NT2/D1 (cell line): ENCODE measurements around the gene ABCC8.

Source experiments
- DNase-seq: peaks from one replicate; pipeline ENCODE4 v3.0.0-alpha.2; 2011; ENCODE audit warnings: low read depth, low spot score
- H3K27me3 ChIP-seq: 2 replicates; pipeline ENCODE4 v1.6.0; 2011; ENCODE audit warnings: mild to moderate bottlenecking; ENCODE audit not compliant: insufficient read length, insufficient read depth
- H3K36me3 ChIP-seq: 2 replicates; pipeline ENCODE4 v1.6.1; 2011; ENCODE audit warnings: mild to moderate bottlenecking, low read length, mixed read lengths; ENCODE audit not compliant: insufficient read depth, insufficient read length
- H3K4me1 ChIP-seq: 2 replicates; pipeline ENCODE4 v1.5.1; 2011; ENCODE audit not compliant: insufficient read depth, insufficient read length
- H3K4me3 ChIP-seq: 2 replicates; pipeline ENCODE4 v1.5.1; 2011; ENCODE audit warnings: low read depth; ENCODE audit not compliant: insufficient read length
- H3K9ac ChIP-seq: 2 replicates; pipeline ENCODE4 v1.6.0; 2011; ENCODE audit warnings: low read depth; ENCODE audit not compliant: insufficient read length
- H3K9me3 ChIP-seq: 2 replicates; pipeline ENCODE4 v1.5.1; 2011; ENCODE audit warnings: mild to moderate bottlenecking, low read length; ENCODE audit not compliant: insufficient read depth
- SUZ12 ChIP-seq: IDR thresholded peaks from 2 replicates; pipeline ENCODE4 v1.6.1; 2011; ENCODE audit not compliant: insufficient read length, insufficient read depth; ENCODE audit errors: extremely low read depth
- YY1 ChIP-seq: IDR thresholded peaks from 2 replicates; pipeline ENCODE4 v1.6.1; 2011; ENCODE audit not compliant: insufficient read length, insufficient read depth
- ZNF274 ChIP-seq: IDR thresholded peaks from 2 replicates; pipeline ENCODE4 v1.6.1; 2011; ENCODE audit warnings: mild to moderate bottlenecking, low read depth, low read length

ABCC8 gene

GRCh38 chr11:17443926-17444690 lies 32.5 kb downstream of the ABCC8 start:
- H3K4me3 ChIP-seq: no peak overlapping the region
- no peak overlapping the region for H3K9ac ChIP-seq
- no peak for TF ChIP-seq YY1
- TF ChIP-seq ZNF274: no peak
- TF ChIP-seq SUZ12: no peak
- no peaks in the 10 kb centered on the region for H3K36me3 ChIP-seq
- no peak for DNase-seq
- no peaks in the 10 kb centered on the region for H3K27me3 ChIP-seq
- H3K9me3 ChIP-seq: no peaks in the 10 kb centered on the region; the same call in 1 of the 2 replicates
- peaks cover 11% of the 10 kb centered on the region for H3K4me1 ChIP-seq

GRCh38 chr11:17443423-17443822 lies 33.2 kb downstream of the ABCC8 start:
- Histone ChIP-seq H3K9ac (no peak overlapping the region), H3K4me3 (no peak overlapping the region), H3K9me3 (no peaks in the 10 kb centered on the region; the same call in 1 of the 2 replicates), H3K4me1 (peaks cover 11% of the 10 kb centered on the region), H3K27me3 (no peaks in the 10 kb centered on the region), H3K36me3 (no peaks in the 10 kb centered on the region)
- no peak for TF ChIP-seq YY1
- no peak for TF ChIP-seq SUZ12
- no peak for TF ChIP-seq ZNF274
- no peak for DNase-seq

GRCh38 chr11:17443000-17443399 lies 33.6 kb downstream of the ABCC8 start:
- H3K9ac ChIP-seq: no peak overlapping the region
- no peak for TF ChIP-seq SUZ12
- TF ChIP-seq YY1: no peak
- no peak for TF ChIP-seq ZNF274
- no peaks in the 10 kb centered on the region for H3K27me3 ChIP-seq
- H3K9me3 ChIP-seq: no peaks in the 10 kb centered on the region; the same call in 1 of the 2 replicates
- no peak for DNase-seq
- H3K36me3 ChIP-seq: no peaks in the 10 kb centered on the region
- H3K4me3 ChIP-seq: no peak overlapping the region
- H3K4me1 ChIP-seq: peaks cover 11% of the 10 kb centered on the region

GRCh38 chr11:17439316-17439782 lies 37.3 kb downstream of the ABCC8 start:
- DNase-seq: no peak
- no peaks in the 10 kb centered on the region; the same call in 1 of the 2 replicates for H3K9me3 ChIP-seq
- H3K27me3 ChIP-seq: no peaks in the 10 kb centered on the region
- H3K4me1 ChIP-seq: peaks cover 11% of the 10 kb centered on the region
- no peak overlapping the region for H3K4me3 ChIP-seq
- H3K9ac ChIP-seq: no peak overlapping the region
- no peaks in the 10 kb centered on the region for H3K36me3 ChIP-seq
- TF ChIP-seq SUZ12 (no peak), ZNF274 (no peak), YY1 (no peak)

- Histone ChIP-seq H3K4me1 (peaks cover 9% of the 10 kb centered on the region), H3K9me3 (no peaks in the 10 kb centered on the region; the same call in 1 of the 2 replicates), H3K9ac (no peak overlapping the region), H3K4me3 (no peak overlapping the region), H3K36me3 (no peaks in the 10 kb centered on the region), H3K27me3 (no peaks in the 10 kb centered on the region)
- TF ChIP-seq SUZ12 (no peak), ZNF274 (no peak), YY1 (no peak)
- DNase-seq: no peak
Observed at GRCh38 chr11:17437366-17437765, 39.3 kb downstream of the ABCC8 start.

GRCh38 chr11:17434108-17434507 lies 42.5 kb downstream of the ABCC8 start:
- Histone ChIP-seq H3K27me3 (no peaks in the 10 kb centered on the region), H3K4me1 (peaks cover 3% of the 10 kb centered on the region), H3K9ac (no peak overlapping the region), H3K36me3 (no peaks in the 10 kb centered on the region), H3K4me3 (no peak overlapping the region), H3K9me3 (no peaks in the 10 kb centered on the region)
- TF ChIP-seq ZNF274: no peak
- no peak for TF ChIP-seq YY1
- no peak for DNase-seq

- no peak overlapping the region for H3K9ac ChIP-seq
- TF ChIP-seq YY1: no peak
- no peak for TF ChIP-seq ZNF274
- TF ChIP-seq SUZ12: no peak
- H3K36me3 ChIP-seq: no peaks in the 10 kb centered on the region
- no peaks in the 10 kb centered on the region for H3K27me3 ChIP-seq
- H3K9me3 ChIP-seq: no peaks in the 10 kb centered on the region
- no peak overlapping the region for H3K4me3 ChIP-seq
- H3K4me1 ChIP-seq: peaks cover 2% of the 10 kb centered on the region
- no peak for DNase-seq
Observed at GRCh38 chr11:17432002-17432401, 44.6 kb downstream of the ABCC8 start.
